ENCODE results near the gene IL17D.
"Not testable (repeated sequence)": the region's sequence is repeated elsewhere in the genome, so short reads cannot be mapped to it uniquely, and the experiment has no call there.

IL17D gene

DNA sequence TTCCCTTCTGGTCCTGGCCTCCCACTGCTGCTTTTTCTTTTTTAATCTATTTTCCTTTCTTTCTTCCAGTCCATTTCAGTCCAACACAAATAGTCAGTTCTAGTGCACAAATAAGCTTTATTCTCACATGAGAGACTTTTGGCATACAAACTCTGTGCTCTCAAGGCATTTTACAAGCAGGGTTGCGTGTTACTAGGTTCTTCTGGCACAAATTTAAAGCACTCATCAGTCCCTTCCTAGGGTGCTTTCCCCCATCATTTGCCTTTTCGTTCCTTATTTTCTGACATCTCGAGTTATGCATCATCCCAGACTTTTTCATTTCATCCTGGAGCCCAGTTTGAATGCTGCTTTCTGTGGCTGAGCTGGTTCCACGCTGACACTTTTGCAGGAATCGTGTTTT is 29.8 kb upstream of the IL17D start:
- H3K9me2 ChIP-seq (replicated peaks; ENCODE audit: insufficient read depth, low read length): no peaks in the 10 kb centered on the region
- no peaks in the 10 kb centered on the region for H3F3A ChIP-seq (ENCODE audit: insufficient read depth)
- no peak overlapping the region for H2AFZ ChIP-seq (ENCODE audit: low read depth, low read length, severe bottlenecking)
- TF ChIP-seq, protein P1, sequence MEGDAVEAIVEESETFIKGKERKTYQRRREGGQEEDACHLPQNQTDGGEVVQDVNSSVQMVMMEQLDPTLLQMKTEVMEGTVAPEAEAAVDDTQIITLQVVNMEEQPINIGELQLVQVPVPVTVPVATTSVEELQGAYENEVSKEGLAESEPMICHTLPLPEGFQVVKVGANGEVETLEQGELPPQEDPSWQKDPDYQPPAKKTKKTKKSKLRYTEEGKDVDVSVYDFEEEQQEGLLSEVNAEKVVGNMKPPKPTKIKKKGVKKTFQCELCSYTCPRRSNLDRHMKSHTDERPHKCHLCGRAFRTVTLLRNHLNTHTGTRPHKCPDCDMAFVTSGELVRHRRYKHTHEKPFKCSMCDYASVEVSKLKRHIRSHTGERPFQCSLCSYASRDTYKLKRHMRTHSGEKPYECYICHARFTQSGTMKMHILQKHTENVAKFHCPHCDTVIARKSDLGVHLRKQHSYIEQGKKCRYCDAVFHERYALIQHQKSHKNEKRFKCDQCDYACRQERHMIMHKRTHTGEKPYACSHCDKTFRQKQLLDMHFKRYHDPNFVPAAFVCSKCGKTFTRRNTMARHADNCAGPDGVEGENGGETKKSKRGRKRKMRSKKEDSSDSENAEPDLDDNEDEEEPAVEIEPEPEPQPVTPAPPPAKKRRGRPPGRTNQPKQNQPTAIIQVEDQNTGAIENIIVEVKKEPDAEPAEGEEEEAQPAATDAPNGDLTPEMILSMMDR (IDR thresholded peaks at IDR 0.05; ENCODE audit: insufficient read depth, low read length, poor library complexity, severe bottlenecking): no peak
- no peak for TF ChIP-seq EZH2phosphoT487 (conservative IDR thresholded peaks at IDR 0.05; ENCODE audit: low read length)
- no peaks in the 10 kb centered on the region for H3K79me2 ChIP-seq (ENCODE audit: insufficient read depth, low read length)
- no peaks in the 10 kb centered on the region for H3K9me3 ChIP-seq (ENCODE audit: insufficient read depth, low read length)
- no peaks in the 10 kb centered on the region for H3K27me3 ChIP-seq (ENCODE audit: low read length)
- no peak overlapping the region for H3K4me3 ChIP-seq (ENCODE audit: insufficient read depth, low read length, poor library complexity, severe bottlenecking)
- no peak overlapping the region for H3K27ac ChIP-seq (ENCODE audit: low read depth, low read length)
- H3K4me2 ChIP-seq (ENCODE audit: low read depth, low read length, poor library complexity, severe bottlenecking): no peak overlapping the region
- no peaks in the 10 kb centered on the region for H3K36me3 ChIP-seq (ENCODE audit: low read length)
- H3K9ac ChIP-seq (ENCODE audit: low read length): no peak overlapping the region
- no peaks in the 10 kb centered on the region for H4K20me1 ChIP-seq (ENCODE audit: low read depth, low read length)

DNA sequence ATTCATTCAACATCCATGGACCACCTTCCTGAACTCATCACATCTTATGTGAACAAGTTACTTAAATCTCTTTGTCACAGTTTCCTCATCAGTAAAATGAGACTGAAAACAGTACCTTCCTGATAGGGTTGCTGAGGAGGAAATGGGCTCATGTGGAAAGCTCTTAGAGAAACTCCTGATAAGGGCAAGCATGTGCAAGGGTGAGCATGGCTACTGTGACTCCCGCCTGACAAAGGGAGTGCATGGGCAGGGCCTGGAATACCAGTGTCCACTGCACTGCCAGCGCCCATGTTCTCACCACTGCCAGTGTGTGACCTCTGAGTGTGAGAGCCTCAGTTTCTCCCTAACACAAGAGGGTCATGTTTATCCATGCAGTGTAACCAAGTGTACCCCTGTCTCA is 27.3 kb upstream of the IL17D start:
- Histone ChIP-seq H3K79me2 (ENCODE audit: insufficient read depth, low read length) (no peaks in the 10 kb centered on the region), H3F3A (ENCODE audit: insufficient read depth) (no peaks in the 10 kb centered on the region), H3K9ac (ENCODE audit: low read length) (no peak overlapping the region), H3K27me3 (ENCODE audit: low read length) (no peaks in the 10 kb centered on the region), H3K4me3 (ENCODE audit: insufficient read depth, low read length, poor library complexity, severe bottlenecking) (no peak overlapping the region), H3K27ac (ENCODE audit: low read depth, low read length) (no peak overlapping the region), H3K9me3 (ENCODE audit: insufficient read depth, low read length) (no peaks in the 10 kb centered on the region), H3K9me2 (replicated peaks; ENCODE audit: insufficient read depth, low read length) (no peaks in the 10 kb centered on the region), H2AFZ (ENCODE audit: low read depth, low read length, severe bottlenecking) (no peak overlapping the region), H3K36me3 (ENCODE audit: low read length) (no peaks in the 10 kb centered on the region), H4K20me1 (ENCODE audit: low read depth, low read length) (no peaks in the 10 kb centered on the region), H3K4me2 (ENCODE audit: low read depth, low read length, poor library complexity, severe bottlenecking) (no peak overlapping the region)
- TF ChIP-seq, protein P1 (IDR thresholded peaks at IDR 0.05; ENCODE audit: insufficient read depth, low read length, poor library complexity, severe bottlenecking): no peak
- no peak for TF ChIP-seq EZH2phosphoT487 (conservative IDR thresholded peaks at IDR 0.05; ENCODE audit: low read length)

DNA sequence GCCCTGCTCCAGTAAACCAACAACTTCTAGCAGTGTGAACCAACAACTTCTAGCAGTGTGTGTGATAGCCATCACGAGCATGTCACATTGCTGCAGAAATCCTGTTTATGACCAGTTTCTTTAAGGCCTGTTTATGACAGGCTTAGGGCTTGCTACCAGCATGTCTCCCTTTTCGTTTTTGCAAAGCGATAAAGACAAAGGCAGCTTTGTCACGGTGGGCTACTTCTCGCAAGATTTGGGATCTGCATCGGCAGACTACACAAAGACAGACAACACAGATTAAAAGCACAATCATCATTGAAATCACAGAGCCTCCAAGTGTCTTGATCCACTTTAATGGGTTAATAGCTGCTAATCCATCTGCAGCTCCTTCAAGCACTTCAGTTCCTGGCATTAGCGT is 24.9 kb upstream of the IL17D start:
- not testable (repeated sequence) for H3F3A ChIP-seq (ENCODE audit: insufficient read depth); H3K9me3 ChIP-seq (ENCODE audit: insufficient read depth, low read length); H3K4me3 ChIP-seq (ENCODE audit: insufficient read depth, low read length, poor library complexity, severe bottlenecking); H3K4me2 ChIP-seq (ENCODE audit: low read depth, low read length, poor library complexity, severe bottlenecking); H2AFZ ChIP-seq (ENCODE audit: low read depth, low read length, severe bottlenecking); H3K27me3 ChIP-seq (ENCODE audit: low read length); H3K36me3 ChIP-seq (ENCODE audit: low read length); H3K79me2 ChIP-seq (ENCODE audit: insufficient read depth, low read length); H3K9ac ChIP-seq (ENCODE audit: low read length); H3K27ac ChIP-seq (ENCODE audit: low read depth, low read length); H3K9me2 ChIP-seq (replicated peaks; ENCODE audit: insufficient read depth, low read length); H4K20me1 ChIP-seq (ENCODE audit: low read depth, low read length)

DNA sequence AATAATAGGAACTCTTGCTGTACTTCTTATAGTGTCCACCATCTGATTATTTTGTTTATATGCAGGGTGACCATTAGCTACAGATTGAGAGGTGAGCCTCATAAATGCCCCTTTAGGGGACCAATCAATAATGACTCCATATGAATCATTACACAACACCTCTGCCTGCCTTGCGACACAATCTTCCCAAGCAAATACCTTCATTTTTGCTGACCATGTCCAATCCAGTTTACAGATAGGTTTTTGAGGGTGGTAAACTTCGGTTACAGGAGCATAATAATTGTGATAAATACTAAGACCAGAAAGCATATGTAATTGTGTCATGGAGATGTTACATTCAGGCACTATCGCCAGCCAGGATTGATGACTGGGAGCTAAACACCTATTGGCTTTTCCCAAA is 23.6 kb upstream of the IL17D start:
- Histone ChIP-seq H3K9me2 (replicated peaks; ENCODE audit: insufficient read depth, low read length) (no peaks in the 10 kb centered on the region), H3K4me2 (ENCODE audit: low read depth, low read length, poor library complexity, severe bottlenecking) (no peak overlapping the region), H3K9me3 (ENCODE audit: insufficient read depth, low read length) (no peaks in the 10 kb centered on the region), H3K27ac (ENCODE audit: low read depth, low read length) (no peak overlapping the region), H3K36me3 (ENCODE audit: low read length) (no peaks in the 10 kb centered on the region), H3K9ac (ENCODE audit: low read length) (no peak overlapping the region), H2AFZ (ENCODE audit: low read depth, low read length, severe bottlenecking) (no peak overlapping the region), H3F3A (ENCODE audit: insufficient read depth) (no peaks in the 10 kb centered on the region), H4K20me1 (ENCODE audit: low read depth, low read length) (no peaks in the 10 kb centered on the region), H3K4me3 (ENCODE audit: insufficient read depth, low read length, poor library complexity, severe bottlenecking) (no peak overlapping the region), H3K27me3 (ENCODE audit: low read length) (no peaks in the 10 kb centered on the region), H3K79me2 (ENCODE audit: insufficient read depth, low read length) (no peaks in the 10 kb centered on the region)
- TF ChIP-seq EZH2phosphoT487 (conservative IDR thresholded peaks at IDR 0.05; ENCODE audit: low read length): no peak
- TF ChIP-seq, protein P1 (IDR thresholded peaks at IDR 0.05; ENCODE audit: insufficient read depth, low read length, poor library complexity, severe bottlenecking): no peak

Measured in SU-DHL-6 (cell line).